Measurements from ENCODE around the gene YIPF6.

DNA sequence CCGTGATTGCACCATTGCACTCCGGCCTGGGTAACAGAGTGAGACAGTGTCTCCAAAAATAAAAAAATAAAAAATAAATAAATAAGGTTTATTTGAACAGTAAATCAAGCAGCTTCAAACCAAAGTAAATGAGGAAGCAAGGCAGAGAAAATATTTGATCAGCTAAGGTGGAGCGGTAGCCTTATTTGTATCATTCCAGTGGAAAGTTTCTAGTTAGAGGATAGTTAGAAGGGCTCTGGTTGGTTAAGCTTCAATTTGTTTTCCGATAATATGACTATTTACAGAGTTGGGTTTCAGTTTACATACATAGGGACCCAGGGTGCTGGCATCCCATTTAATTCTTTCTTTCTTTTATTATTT lies 43.7 kb upstream of the YIPF6 start:
- TF ChIP-seq, protein P1, sequence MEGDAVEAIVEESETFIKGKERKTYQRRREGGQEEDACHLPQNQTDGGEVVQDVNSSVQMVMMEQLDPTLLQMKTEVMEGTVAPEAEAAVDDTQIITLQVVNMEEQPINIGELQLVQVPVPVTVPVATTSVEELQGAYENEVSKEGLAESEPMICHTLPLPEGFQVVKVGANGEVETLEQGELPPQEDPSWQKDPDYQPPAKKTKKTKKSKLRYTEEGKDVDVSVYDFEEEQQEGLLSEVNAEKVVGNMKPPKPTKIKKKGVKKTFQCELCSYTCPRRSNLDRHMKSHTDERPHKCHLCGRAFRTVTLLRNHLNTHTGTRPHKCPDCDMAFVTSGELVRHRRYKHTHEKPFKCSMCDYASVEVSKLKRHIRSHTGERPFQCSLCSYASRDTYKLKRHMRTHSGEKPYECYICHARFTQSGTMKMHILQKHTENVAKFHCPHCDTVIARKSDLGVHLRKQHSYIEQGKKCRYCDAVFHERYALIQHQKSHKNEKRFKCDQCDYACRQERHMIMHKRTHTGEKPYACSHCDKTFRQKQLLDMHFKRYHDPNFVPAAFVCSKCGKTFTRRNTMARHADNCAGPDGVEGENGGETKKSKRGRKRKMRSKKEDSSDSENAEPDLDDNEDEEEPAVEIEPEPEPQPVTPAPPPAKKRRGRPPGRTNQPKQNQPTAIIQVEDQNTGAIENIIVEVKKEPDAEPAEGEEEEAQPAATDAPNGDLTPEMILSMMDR (conservative IDR thresholded peaks at IDR 0.05 in 1 of 2, IDR thresholded peaks at IDR 0.05 in 1 of 2; ENCODE audit: extremely low read depth in 1 of 2, insufficient read depth in 1 of 2, low read depth in 1 of 2, low read length in 2 of 2), result no peak
- no peak for TF ChIP-seq EZH2 (IDR thresholded peaks at IDR 0.05; ENCODE audit: borderline replicate concordance, low read length)

Data from mammary epithelial cell (primary cell).